GM19397 (cell line): Measurements from ENCODE around the gene PKN2.
"Not testable (repeated sequence)": the region's sequence is repeated elsewhere in the genome, so short reads cannot be mapped to it uniquely, and the experiment has no call there.

Source experiments
- ATAC-seq: cut with Tn5 transposase; IDR thresholded peaks from one replicate; pipeline ENCODE4 v1.9.1; 2021; ENCODE audit warnings: mild to moderate bottlenecking, moderate library complexity; ENCODE audit not compliant: unreplicated experiment

PKN2 gene

DNA sequence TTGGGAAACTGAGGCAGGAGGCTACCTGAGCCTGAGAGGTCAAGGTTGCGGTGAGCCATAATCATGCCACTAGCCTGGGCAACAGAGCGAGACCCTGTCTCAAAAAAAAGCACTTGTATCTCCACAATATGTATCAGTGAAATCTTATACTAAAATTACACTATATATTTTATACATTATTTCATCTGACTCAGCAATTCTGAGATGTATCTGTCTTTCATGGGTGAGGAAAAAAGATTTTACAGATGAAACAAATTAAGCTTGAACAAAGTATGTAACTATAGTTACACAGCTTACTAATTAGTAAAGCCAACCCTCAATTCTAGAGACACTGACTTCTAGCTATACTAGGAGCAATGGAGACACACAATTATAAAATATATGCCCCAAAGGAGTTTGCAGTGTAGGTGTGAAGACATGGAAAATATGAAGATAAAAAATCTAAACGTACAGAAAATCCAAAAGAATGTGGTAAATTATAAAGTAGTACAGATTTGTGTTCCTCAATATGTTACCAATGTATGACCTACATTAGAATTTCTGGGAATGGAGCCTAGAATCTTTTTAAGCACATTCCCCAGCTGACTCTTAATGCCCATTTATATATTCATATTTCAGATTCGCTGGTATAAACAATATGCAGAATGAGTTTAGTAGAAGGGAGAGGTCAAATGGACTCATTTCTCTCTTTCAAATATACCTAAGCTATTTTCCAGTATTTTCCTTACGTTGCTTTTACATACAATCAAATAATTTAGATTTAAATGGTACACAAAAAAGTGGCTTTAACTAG lies 192.7 kb downstream of the PKN2 start:
- no peak for ATAC-seq

DNA sequence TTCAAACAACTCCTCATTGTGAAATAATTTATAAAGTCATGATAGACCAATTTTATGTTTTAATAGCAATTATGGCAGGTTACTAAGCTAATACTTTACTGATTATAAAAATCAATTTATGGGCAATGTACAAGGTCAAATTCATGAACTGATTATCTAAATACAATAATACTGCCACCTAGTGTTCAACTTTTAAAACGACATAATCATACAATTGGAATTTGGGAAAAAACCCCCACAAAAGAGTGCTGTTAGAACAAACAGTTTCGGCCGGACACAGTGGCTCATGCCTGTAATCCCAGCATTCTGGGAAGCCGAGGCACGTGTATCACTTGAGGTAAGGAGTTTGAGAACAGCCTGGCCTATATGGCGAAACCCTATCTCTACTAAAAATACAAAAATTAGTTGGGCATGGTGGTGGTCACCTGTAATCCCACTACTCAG lies 193.3 kb downstream of the PKN2 start:
- no peak for ATAC-seq

DNA sequence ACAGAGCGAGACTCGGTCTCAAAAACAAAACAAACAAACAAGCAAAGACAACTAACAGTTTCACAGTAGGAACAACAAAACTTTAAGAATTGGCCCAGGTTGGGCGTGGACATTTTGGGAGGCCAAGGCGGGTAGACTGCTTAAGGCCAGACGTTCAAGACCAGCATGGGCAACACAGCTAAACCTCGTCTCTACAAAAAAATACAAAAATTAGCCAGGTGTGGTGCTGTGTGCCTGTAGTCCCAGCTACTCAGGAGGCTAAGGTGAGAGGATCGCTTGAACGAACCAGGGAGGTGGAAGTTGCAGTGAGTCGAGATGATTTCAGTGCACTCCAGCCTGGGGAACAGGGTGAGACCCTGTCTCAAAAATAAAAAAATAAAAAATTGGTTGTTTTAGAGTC lies 193.8 kb downstream of the PKN2 start:
- ATAC-seq, result no peak

DNA sequence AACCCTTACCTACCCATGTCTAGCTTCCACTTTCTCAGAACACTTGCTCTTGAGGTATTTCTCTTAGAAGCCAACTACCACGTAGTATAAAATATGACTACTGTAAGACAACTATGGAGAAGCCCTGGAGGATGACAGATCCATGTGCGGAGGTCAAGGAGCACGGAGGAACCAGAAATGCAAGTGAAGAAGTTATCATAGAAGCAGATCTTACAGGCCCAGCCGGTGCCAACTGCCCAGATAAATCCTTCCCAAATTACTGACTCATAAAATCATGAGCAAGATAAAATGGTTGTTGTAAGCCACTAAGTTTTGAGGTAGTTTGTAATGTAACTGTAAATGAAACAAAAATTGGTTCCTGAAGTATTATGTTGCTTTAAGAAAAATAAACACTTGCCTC lies 194.7 kb downstream of the PKN2 start:
- no peak for ATAC-seq

DNA sequence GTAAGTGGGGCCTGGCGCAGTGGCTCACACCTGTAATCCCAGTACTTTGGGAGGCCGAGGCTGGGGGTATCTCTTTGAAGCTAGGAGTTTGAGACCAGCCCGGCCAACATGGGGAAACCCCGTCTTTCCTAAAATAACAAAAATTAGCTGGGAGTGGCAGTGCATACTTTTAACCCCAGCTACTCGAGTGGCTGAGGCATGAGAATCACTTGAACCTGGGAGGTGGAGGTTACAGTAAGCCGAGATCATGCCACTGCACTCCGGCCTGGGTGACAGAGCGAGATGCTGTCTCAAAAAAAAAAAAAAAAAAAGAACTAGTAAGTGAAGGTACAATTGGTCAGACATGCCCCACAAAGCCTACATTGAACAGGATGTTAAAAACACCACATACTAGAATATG lies 196.6 kb downstream of the PKN2 start:
- ATAC-seq, result not testable (repeated sequence)

DNA sequence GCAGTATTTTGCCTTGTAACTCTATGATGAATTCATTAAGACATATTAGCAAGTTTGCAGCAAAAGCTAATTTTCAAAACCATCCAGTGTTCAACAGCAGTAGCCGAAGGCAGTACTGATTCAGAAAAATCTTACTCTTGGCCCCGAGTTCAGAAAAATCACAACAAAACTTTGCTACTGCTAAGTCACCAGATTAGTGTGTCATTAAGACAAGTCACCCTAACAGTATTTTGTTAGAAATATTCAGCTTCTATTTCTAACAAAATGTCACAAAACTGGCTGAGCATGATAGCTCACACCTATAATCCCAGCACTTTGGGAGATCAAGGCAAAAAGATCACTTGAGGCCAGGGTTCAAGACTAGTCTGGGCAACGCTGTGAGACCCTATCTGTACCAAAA lies 199.1 kb downstream of the PKN2 start:
- ATAC-seq, result no peak
